MCF 10A (cell line): ENCODE results near the gene THRA. TPM values are rescaled to one million over a fixed set of nuclear protein-coding genes. Genes with fewer than 3 reads are reported as not detected.

Experiments used
- BruUV-seq: library from RNA; stranded (reverse); fragments of 400-500 nt; replicated peaks from 2 replicates; lab custom pipeline; 2021; lab: Mats Ljungman, UMichigan
- CTCF ChIA-PET: fragments of 300-600 bp; sonication (Branson Sonifier 250); formaldehyde crosslinking; extraction: SDS; loops from one replicate; lab custom pipeline; 2021; ENCODE audit warnings: antibody characterized with exemption, inconsistent platforms; lab: Yijun Ruan, JAX
- POLR2A ChIA-PET: fragments of 300-600, 350-650 bp; sonication (Branson Sonifier 250); formaldehyde crosslinking; extraction: SDS; loops from one replicate; lab custom pipeline; 2020; ENCODE audit warnings: antibody characterized with exemption, inconsistent platforms; lab: Yijun Ruan, JAX
- DNase-seq: peaks from one replicate; pipeline ENCODE4 v3.0.0-alpha.2; 2018; ENCODE audit not compliant: unreplicated experiment
- H3K27ac Mint-ChIP-seq: one replicate; pipeline ENCODE4 v1.8.0; 2022; ENCODE audit warnings: mild to moderate bottlenecking, low read depth, mixed read lengths; ENCODE audit not compliant: unreplicated experiment
- H3K27me3 Mint-ChIP-seq: one replicate; pipeline ENCODE4 v1.8.0; 2022; ENCODE audit warnings: mixed read lengths; ENCODE audit not compliant: insufficient read depth, unreplicated experiment
- H3K36me3 Mint-ChIP-seq: one replicate; pipeline ENCODE4 v1.8.0; 2022; ENCODE audit warnings: mild to moderate bottlenecking, moderate library complexity, mixed read lengths; ENCODE audit not compliant: insufficient read depth, unreplicated experiment
- H3K4me1 Mint-ChIP-seq: one replicate; pipeline ENCODE4 v1.8.0; 2022; ENCODE audit warnings: mixed read lengths; ENCODE audit not compliant: insufficient read depth, unreplicated experiment
- H3K4me3 Mint-ChIP-seq: one replicate; pipeline ENCODE4 v1.8.0; 2022; ENCODE audit warnings: mild to moderate bottlenecking, moderate library complexity, mixed read lengths; ENCODE audit not compliant: unreplicated experiment
- H3K9me3 Mint-ChIP-seq: one replicate; pipeline ENCODE4 v1.8.0; 2022; ENCODE audit warnings: mixed read lengths; ENCODE audit not compliant: unreplicated experiment
- CTCF ChIP-seq: fragments of 200-600 bp; IDR thresholded peaks from one replicate; pipeline ENCODE4 v1.8.0; 2022; ENCODE audit warnings: antibody characterized with exemption, mild to moderate bottlenecking; ENCODE audit not compliant: unreplicated experiment
- intact Hi-C: fragments of 100-400 bp; cut with micrococcal nuclease; formaldehyde crosslinking; loops from 2 replicates; pipeline ENCODE4 v1.14.1; 2022
- total RNA-seq: library from RNA; stranded (reverse); gene quantifications from 2 replicates; pipeline ENCODE4 v1.2.3, GENCODE V29; 2022

THRA gene
- total RNA-seq, 1 experiment from 2014 or later, result 6.4 TPM

DNA sequence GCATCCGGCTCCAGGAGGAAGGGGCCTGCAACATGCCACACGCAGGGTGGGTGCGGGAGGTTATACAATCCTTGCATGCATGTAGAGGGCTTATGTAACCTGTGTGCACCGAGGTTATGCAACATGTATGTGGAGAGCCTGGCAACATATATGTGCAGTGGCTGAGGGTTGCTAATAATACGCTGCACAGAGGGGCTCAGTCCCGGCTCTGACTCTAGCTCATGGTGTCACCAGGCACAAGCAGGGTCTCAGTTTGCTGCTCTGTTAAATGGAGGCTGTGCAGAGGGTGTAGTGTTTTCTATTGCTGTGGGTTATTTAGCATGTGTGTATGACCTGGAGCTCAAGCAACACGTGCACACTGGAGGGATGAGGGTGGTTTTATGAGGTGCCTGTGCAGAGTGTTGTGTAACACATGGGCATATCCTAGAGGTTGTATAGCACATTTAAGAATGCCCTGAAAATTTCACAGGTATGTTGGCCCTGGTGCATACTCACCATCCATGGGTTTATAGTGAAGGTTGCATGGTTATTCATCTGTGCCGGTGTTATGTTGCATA is 13.3 kb downstream of the THRA start:
- Mint-ChIP-seq H3K27me3 (no peaks in the 10 kb centered on the region), H3K9me3 (no peaks in the 10 kb centered on the region), H3K4me1 (peaks cover 56% of the 10 kb centered on the region), H3K36me3 (peaks cover 28% of the 10 kb centered on the region), H3K27ac (peak overlapping the region; percentile 36), H3K4me3 (peak overlapping the region; percentile 65)
- no TSS peak for BruUV-seq
- intact Hi-C loops, result loop anchor here (1.0 kb wide), 2 partner anchors 22 to 63 kb away; partner anchors contain the start of gene MED24
- ChIA-PET CTCF (interaction anchor here (0.6 to 6.9 kb wide), 24 partner anchors 9 to 208 kb away, joined by 3 to 131 read pairs (median 6); partner anchors contain the start of genes CSF3, MED24, NR1D1 and THRA), POLR2A (interaction anchor here (0.7 to 6.8 kb wide), 7 partner anchors 11 to 93 kb away, joined by 3 to 82 read pairs (median 5); partner anchors contain the start of genes MED24, NR1D1 and THRA)
- no peak for DNase-seq
- no peak for TF ChIP-seq CTCF

DNA sequence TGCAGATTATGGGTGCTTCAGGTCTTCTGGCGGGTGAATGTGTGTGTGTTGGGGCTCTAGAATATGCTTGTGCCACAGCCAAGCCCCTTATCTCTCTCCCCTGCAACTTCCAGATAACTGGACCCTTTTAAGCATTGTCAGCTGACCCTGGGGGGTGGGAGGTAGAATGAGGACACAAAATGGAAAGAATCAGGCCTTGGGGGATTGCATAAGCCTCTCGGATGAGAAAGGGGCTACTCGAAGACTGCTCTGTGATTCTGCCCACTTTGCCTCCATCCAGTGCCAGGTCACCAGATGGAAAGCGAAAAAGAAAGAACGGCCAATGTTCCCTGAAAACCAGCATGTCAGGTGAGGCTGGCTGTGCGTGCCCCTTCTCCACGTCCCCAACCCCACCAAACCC is 13.8 kb downstream of the THRA start:
- H3K27me3 Mint-ChIP-seq, result no peaks in the 10 kb centered on the region
- peaks cover 28% of the 10 kb centered on the region for H3K36me3 Mint-ChIP-seq
- ChIA-PET CTCF (interaction anchor here (1.0 to 6.9 kb wide), 11 partner anchors 8 to 70 kb away, joined by 3 to 131 read pairs (median 22); partner anchors contain the start of genes CSF3, MED24, NR1D1 and THRA), POLR2A (interaction anchor here (1.0 to 6.8 kb wide), 2 partner anchors 22 kb away, joined by 3 to 82 read pairs; partner anchors contain the start of genes MED24 and NR1D1)
- no peak for DNase-seq
- BruUV-seq, result no TSS peak
- no peak overlapping the region for H3K4me3 Mint-ChIP-seq
- intact Hi-C loops, result no loop called here
- TF ChIP-seq CTCF, result no peak
- H3K9me3 Mint-ChIP-seq, result no peaks in the 10 kb centered on the region
- H3K4me1 Mint-ChIP-seq, result peaks cover 50% of the 10 kb centered on the region
- no peak overlapping the region for H3K27ac Mint-ChIP-seq

GRCh38 chr17:40079545-40079944 is 16.8 kb downstream of the THRA start:
- intact Hi-C loops, result no loop called here
- no peak for DNase-seq
- H3K9me3 Mint-ChIP-seq, result no peaks in the 10 kb centered on the region
- no peak for TF ChIP-seq CTCF
- no peaks in the 10 kb centered on the region for H3K27me3 Mint-ChIP-seq
- BruUV-seq, result no TSS peak
- H3K4me3 Mint-ChIP-seq, result no peak overlapping the region
- H3K36me3 Mint-ChIP-seq, result peaks cover 41% of the 10 kb centered on the region
- CTCF ChIA-PET, result no interaction called here
- peaks cover 22% of the 10 kb centered on the region for H3K4me1 Mint-ChIP-seq
- POLR2A ChIA-PET, result interaction anchor here (0.6 kb wide), 1 partner anchor 21 kb away, joined by 3 read pairs; the partner anchor contains the start of gene NR1D1
- H3K27ac Mint-ChIP-seq, result no peak overlapping the region

DNA sequence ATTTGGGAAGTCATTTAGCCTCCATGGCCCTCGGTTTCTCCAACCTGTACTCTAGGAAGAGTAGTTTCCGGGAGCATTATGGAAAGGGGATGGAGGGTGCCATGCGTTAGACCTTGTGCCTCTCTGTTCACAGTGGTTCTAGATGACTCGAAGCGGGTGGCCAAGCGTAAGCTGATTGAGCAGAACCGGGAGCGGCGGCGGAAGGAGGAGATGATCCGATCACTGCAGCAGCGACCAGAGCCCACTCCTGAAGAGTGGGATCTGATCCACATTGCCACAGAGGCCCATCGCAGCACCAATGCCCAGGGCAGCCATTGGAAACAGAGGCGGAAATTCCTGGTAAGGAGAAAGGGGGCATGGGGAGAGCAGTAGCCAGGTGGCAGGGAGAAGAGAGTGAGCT is 21.7 kb downstream of the THRA start:
- H3K4me1 Mint-ChIP-seq, result no peaks in the 10 kb centered on the region
- no peaks in the 10 kb centered on the region for H3K9me3 Mint-ChIP-seq
- peaks cover 34% of the 10 kb centered on the region for H3K36me3 Mint-ChIP-seq
- DNase-seq, result no peak
- intact Hi-C loops, result no loop called here
- no peak overlapping the region for H3K4me3 Mint-ChIP-seq
- no peak for TF ChIP-seq CTCF
- ChIA-PET POLR2A (interaction anchor here (0.6 to 0.9 kb wide), 2 partner anchors 13 to 69 kb away, joined by 3 to 4 read pairs; no protein-coding TSS in a partner anchor), CTCF (interaction anchor here (0.6 to 4.2 kb wide), 9 partner anchors 9 to 137 kb away, joined by 3 to 71 read pairs (median 5); partner anchors contain the start of genes CSF3, PSMD3 and THRA)
- BruUV-seq, result no TSS peak
- H3K27ac Mint-ChIP-seq, result no peak overlapping the region
- H3K27me3 Mint-ChIP-seq, result no peaks in the 10 kb centered on the region
